ENCODE data around the gene GRM1.

GRM1 gene

GRCh38 chr6:146434732-146435390 lies 406.0 kb downstream of the GRM1 start:
- DNase-seq (ENCODE audit: low read depth in 2 of 3, low spot score in 2 of 3) = no peak

GRCh38 chr6:146441907-146442306 lies 413.0 kb downstream of the GRM1 start:
- no peak for DNase-seq (ENCODE audit: low read depth in 2 of 3, low spot score in 2 of 3)

DNA sequence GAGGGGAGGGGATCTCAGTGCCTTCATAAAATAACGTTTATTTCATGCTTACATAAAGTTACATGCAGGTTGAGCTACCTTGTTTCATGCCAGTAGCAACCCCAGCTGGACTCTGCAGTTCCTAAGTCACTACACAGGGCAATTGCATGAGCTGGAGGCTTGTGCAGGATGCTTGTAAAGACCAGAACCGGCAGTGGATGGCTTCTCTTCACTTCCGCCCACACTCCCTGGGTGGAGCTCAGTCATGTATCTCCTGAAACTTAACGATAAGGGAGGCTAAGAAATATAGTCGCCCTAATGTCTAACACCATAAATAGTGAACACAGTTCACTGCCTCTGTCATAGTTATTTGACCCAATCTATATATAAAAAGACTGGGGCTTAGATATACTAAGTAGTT lies 415.3 kb downstream of the GRM1 start:
- DNase-seq (ENCODE audit: low read depth in 2 of 3, low spot score in 2 of 3) = no peak

DNA sequence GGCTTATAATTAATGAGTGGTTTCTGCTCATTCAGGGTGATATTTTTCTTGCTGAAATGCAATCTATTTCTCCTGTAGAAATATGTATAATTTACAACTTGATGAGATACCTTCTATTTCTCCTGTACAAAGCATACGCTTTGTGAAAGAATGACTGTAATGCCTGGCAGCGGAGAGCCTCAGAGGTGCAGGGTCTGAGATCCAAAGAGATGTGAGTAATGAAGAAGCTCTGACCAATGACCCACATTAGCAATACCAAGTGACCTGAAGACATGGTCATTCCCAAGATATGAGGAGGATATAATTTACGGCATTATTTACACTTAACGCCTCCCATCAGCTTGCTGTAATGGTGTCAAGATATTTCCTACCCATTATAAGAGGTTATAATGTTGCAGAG lies 416.4 kb downstream of the GRM1 start:
- DNase-seq (ENCODE audit: low read depth in 2 of 3, low spot score in 2 of 3) = no peak

DNA sequence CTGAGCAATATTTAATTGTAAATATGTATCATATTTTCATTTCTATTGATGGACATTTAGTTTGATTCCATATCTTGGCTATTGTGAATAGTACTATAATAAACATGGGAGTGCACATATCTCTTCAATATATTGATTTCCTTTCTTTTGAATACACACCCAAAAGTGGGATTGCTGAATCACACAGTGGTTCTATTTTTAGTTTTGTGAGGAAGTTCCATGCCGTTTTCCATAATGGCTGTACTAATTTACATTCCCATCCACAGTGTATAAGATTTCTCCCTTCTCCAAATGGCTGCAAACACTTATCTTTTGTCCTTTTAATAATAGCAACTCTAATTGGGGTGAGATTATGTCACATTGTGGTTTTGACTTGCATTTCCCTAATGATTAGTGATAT lies 428.0 kb downstream of the GRM1 start:
- DNase-seq (ENCODE audit: low read depth in 2 of 3, low spot score in 2 of 3) = no peak

GRCh38 chr6:146460941-146461340 lies 432.1 kb downstream of the GRM1 start:
- no peak for DNase-seq (ENCODE audit: low read depth in 2 of 3, low spot score in 2 of 3)

GRCh38 chr6:146470091-146470770 lies 441.4 kb downstream of the GRM1 start:
- DNase-seq (ENCODE audit: low read depth in 2 of 3, low spot score in 2 of 3) = no peak

DNA sequence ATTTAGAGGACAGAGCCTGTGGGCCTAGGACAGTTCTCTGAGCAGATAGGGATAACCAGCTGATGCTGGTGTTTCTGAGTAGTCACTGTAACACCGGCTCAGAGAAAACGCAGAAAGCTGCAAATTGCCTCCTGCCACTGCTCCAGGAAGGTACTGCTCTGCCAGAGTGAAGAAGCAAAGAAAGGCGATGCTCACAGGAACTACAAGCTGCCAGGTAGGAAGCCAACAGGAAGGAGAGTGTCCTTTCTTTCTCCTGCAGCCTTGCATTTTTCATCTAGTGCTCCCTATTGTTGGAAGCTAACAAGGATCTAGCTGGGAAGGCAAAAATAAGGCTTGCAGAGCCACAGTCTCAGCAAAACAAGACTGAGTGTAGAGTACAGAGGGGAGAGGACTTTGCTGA lies 444.1 kb downstream of the GRM1 start:
- no peak for DNase-seq (ENCODE audit: low read depth in 2 of 3, low spot score in 2 of 3)

- DNase-seq (ENCODE audit: low read depth in 2 of 3, low spot score in 2 of 3) = no peak
These were observed 452.7 kb downstream of the GRM1 start for GRCh38 chr6:146481527-146481926.

DNA sequence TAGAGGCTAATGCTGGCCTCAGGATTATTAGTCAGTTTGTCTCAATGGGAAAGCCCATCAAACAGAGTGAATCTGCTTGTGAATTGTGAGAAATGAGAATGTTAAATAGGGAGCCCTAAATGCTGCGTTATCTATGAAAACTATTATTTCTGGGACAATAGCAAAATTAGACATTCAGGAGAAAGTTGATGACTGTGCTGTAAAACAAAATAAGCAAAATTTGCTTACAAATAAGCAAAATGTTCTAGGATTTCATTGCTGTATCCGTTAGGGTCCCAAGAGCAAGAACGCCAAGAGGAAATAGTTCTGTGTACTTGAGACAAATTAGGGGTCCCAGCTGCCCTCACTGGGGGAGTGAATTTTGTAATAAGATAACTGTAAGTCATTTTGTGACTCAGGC lies 455.5 kb downstream of the GRM1 start:
- DNase-seq (ENCODE audit: low read depth in 2 of 3, low spot score in 2 of 3) = no peak
